Chondrocyte (in vitro differentiated cells): Measurements from ENCODE around the gene TMC5. TPM values are rescaled to one million over a fixed set of nuclear protein-coding genes. Genes with fewer than 3 reads are reported as not detected.
"Not testable (repeated sequence)": the region's sequence is repeated elsewhere in the genome, so short reads cannot be mapped to it uniquely, and the experiment has no call there.

Experiments used
- DNase-seq: peaks from one replicate; pipeline ENCODE4 v3.0.0; 2021; ENCODE audit warnings: mixed read lengths, low spot score
- H3K27ac Mint-ChIP-seq: one replicate; pipeline ENCODE4 v1.8.0; 2021; ENCODE audit warnings: mild to moderate bottlenecking, moderate library complexity, mixed read lengths; ENCODE audit not compliant: unreplicated experiment
- H3K27me3 Mint-ChIP-seq: 2 replicates; pipeline ENCODE4 v1.8.0; 2021; ENCODE audit warnings: low read depth, mixed read lengths
- H3K36me3 Mint-ChIP-seq: 2 replicates; pipeline ENCODE4 v1.8.0; 2021; ENCODE audit warnings: low read depth, mixed read lengths
- H3K4me1 Mint-ChIP-seq: 2 replicates; pipeline ENCODE4 v1.8.0; 2021; ENCODE audit warnings: low read depth, mild to moderate bottlenecking, mixed read lengths
- H3K4me3 Mint-ChIP-seq: one replicate; pipeline ENCODE4 v1.8.0; 2021; ENCODE audit warnings: mild to moderate bottlenecking, moderate library complexity, mixed read lengths; ENCODE audit not compliant: unreplicated experiment
- H3K9me3 Mint-ChIP-seq: 2 replicates; pipeline ENCODE4 v1.8.0; 2021; ENCODE audit warnings: low read depth, mixed read lengths
- long read RNA-seq: library from polyadenylated mRNA; stranded (forward); transcript quantifications from one replicate; pipeline ENCODE4 v2.0.0, GENCODE V29; 2021
- total RNA-seq: library from RNA; stranded (reverse); gene quantifications from 3 replicates; pipeline ENCODE4 v1.2.1, GENCODE V29; 2021
- TF ChIP-seq, protein P1 (sequence below): fragments of 200-600 bp; sonication (generic); IDR thresholded peaks from 2 replicates; pipeline ENCODE4 v1.5.0; 2021; ENCODE audit warnings: antibody characterized with exemption, mild to moderate bottlenecking, moderate library complexity

The TMC5 gene, protein sequence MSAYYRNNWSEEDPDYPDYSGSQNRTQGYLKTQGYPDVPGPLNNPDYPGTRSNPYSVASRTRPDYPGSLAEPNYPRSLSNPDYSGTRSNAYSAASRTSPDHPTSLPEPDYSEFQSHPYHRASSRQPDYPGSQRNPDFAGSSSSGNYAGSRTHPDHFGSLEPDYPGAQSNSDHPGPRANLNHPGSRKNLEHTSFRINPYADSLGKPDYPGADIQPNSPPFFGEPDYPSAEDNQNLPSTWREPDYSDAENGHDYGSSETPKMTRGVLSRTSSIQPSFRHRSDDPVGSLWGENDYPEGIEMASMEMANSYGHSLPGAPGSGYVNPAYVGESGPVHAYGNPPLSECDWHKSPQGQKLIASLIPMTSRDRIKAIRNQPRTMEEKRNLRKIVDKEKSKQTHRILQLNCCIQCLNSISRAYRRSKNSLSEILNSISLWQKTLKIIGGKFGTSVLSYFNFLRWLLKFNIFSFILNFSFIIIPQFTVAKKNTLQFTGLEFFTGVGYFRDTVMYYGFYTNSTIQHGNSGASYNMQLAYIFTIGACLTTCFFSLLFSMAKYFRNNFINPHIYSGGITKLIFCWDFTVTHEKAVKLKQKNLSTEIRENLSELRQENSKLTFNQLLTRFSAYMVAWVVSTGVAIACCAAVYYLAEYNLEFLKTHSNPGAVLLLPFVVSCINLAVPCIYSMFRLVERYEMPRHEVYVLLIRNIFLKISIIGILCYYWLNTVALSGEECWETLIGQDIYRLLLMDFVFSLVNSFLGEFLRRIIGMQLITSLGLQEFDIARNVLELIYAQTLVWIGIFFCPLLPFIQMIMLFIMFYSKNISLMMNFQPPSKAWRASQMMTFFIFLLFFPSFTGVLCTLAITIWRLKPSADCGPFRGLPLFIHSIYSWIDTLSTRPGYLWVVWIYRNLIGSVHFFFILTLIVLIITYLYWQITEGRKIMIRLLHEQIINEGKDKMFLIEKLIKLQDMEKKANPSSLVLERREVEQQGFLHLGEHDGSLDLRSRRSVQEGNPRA
- not detected in 3 replicates for total RNA-seq
- long read RNA-seq, result 0 reads

DNA sequence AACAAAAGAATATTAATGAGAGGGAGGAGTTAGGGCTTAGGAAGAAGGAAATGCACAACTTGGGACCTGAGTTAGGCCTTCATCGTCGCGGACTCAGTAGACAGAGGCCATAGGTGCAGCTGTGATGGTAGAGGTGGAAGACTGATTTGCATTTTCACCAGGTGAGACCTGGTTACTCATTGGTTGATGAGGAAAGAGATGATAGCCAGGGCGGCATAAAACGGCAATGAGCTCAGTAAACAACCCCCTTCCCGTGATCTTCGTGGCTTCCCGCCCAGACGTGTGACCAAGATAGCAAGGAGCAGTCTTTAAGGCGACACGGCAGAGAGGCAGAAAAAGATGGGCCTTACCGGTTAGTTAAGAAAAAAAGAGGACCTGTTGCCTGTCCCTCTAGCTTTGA is at the start of gene TMC5:
TMC5 (plus strand) TSS at position 244 of the 400 bp plus-strand sequence. CDS start 22,156 bp downstream, outside the sequence.
- Mint-ChIP-seq H3K36me3 (no peaks in the 10 kb centered on the region), H3K4me3 (no peak within 1 kb of the TSS), H3K9me3 (no peaks in the 10 kb centered on the region), H3K4me1 (no peaks in the 10 kb centered on the region), H3K27me3 (peaks cover 25% of the 10 kb centered on the region), H3K27ac (no peak within 1 kb of the TSS)
- TF ChIP-seq, protein P1, sequence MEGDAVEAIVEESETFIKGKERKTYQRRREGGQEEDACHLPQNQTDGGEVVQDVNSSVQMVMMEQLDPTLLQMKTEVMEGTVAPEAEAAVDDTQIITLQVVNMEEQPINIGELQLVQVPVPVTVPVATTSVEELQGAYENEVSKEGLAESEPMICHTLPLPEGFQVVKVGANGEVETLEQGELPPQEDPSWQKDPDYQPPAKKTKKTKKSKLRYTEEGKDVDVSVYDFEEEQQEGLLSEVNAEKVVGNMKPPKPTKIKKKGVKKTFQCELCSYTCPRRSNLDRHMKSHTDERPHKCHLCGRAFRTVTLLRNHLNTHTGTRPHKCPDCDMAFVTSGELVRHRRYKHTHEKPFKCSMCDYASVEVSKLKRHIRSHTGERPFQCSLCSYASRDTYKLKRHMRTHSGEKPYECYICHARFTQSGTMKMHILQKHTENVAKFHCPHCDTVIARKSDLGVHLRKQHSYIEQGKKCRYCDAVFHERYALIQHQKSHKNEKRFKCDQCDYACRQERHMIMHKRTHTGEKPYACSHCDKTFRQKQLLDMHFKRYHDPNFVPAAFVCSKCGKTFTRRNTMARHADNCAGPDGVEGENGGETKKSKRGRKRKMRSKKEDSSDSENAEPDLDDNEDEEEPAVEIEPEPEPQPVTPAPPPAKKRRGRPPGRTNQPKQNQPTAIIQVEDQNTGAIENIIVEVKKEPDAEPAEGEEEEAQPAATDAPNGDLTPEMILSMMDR, result no peak
- DNase-seq, result no peak

DNA sequence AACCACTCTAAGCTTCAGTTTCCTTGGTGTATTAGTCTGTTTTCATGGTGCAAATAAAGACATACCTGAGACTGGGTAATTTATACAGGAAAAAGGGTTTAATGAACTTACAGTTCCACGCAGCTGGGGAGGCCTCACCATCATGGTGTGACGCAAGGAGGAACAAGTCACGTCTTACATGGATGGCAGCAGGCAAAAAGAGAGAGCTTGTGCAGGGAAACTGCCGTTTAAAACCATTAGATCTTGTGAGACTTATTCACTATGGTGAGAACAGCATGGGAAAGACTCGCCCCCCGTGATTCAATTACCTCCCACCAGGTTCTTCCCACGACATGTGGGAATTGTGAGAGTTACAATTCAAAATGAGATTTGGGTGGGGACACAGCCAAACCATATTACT is 45.1 kb upstream of the TMC5 start:
- not testable (repeated sequence) for H3K9me3 Mint-ChIP-seq, H3K36me3 Mint-ChIP-seq, H3K4me1 Mint-ChIP-seq, DNase-seq, H3K4me3 Mint-ChIP-seq, H3K27ac Mint-ChIP-seq
- peaks cover 20% of the 10 kb centered on the region for H3K27me3 Mint-ChIP-seq

GRCh38 chr16:19374402-19374801 is 43.3 kb upstream of the TMC5 start:
- no peak for DNase-seq
- no peak overlapping the region for H3K27ac Mint-ChIP-seq
- H3K4me3 Mint-ChIP-seq, result no peak overlapping the region
- H3K36me3 Mint-ChIP-seq, result no peaks in the 10 kb centered on the region
- H3K4me1 Mint-ChIP-seq, result no peaks in the 10 kb centered on the region
- TF ChIP-seq, protein P1, result no peak
- H3K9me3 Mint-ChIP-seq, result no peaks in the 10 kb centered on the region
- peaks cover 14% of the 10 kb centered on the region for H3K27me3 Mint-ChIP-seq

- TF ChIP-seq, protein P1, result peak; percentile 98
- no peaks in the 10 kb centered on the region for H3K9me3 Mint-ChIP-seq
- H3K36me3 Mint-ChIP-seq, result no peaks in the 10 kb centered on the region
- no peak for DNase-seq
- H3K27me3 Mint-ChIP-seq, result peaks cover 9% of the 10 kb centered on the region
- H3K4me3 Mint-ChIP-seq, result no peak overlapping the region
- no peak overlapping the region for H3K27ac Mint-ChIP-seq
- H3K4me1 Mint-ChIP-seq, result no peaks in the 10 kb centered on the region
Observed at GRCh38 chr16:19375561-19376158, 42.0 kb upstream of the TMC5 start.

- DNase-seq, result no peak
- no peak overlapping the region for H3K27ac Mint-ChIP-seq
- TF ChIP-seq, protein P1, result no peak
- H3K9me3 Mint-ChIP-seq, result no peaks in the 10 kb centered on the region
- H3K27me3 Mint-ChIP-seq, result peaks cover 9% of the 10 kb centered on the region
- no peaks in the 10 kb centered on the region for H3K4me1 Mint-ChIP-seq
- no peaks in the 10 kb centered on the region for H3K36me3 Mint-ChIP-seq
- no peak overlapping the region for H3K4me3 Mint-ChIP-seq
Observed at GRCh38 chr16:19377864-19378263, 39.8 kb upstream of the TMC5 start.
